Keratinocyte (primary cell): ENCODE results near the gene ID2. TPM values are rescaled to one million over a fixed set of nuclear protein-coding genes. Genes with fewer than 3 reads are reported as not detected.

ENCODE experiments used
- DNase-seq: peaks from one replicate; pipeline ENCODE4 v3.0.0-alpha.2; 2011; ENCODE audit warnings: low read depth, missing footprints, low spot score
- FAIRE-seq: peaks from 2 replicates; lab custom pipeline; 2011; peaks lifted over from hg19 to GRCh38; lab: Jason Lieb, UNC
- H2AFZ ChIP-seq: 2 replicates; pipeline ENCODE4 v1.6.0; 2012; ENCODE audit warnings: low read length, control low read depth, inconsistent platforms; ENCODE audit not compliant: control insufficient read depth
- H3K27ac ChIP-seq: 2 replicates; pipeline ENCODE4 v1.5.1; 2011; ENCODE audit warnings: low read length; ENCODE audit not compliant: control insufficient read depth, insufficient read depth
- H3K27me3 ChIP-seq: 3 replicates; pipeline ENCODE4 v1.6.0; 2011; ENCODE audit warnings: low read length; ENCODE audit not compliant: control insufficient read depth, insufficient read depth; ENCODE audit errors: extremely low read depth
- H3K36me3 ChIP-seq, 2 experiments: 2 replicates in 1 of 2; 3 replicates in 1 of 2; pipeline ENCODE4 v1.5.1; 2011; ENCODE audit warnings: low read length in 2 of 2, mild to moderate bottlenecking in 1 of 2; ENCODE audit not compliant: control insufficient read depth in 2 of 2, insufficient read depth in 2 of 2; ENCODE audit errors: extremely low read depth in 1 of 2
- H3K4me1 ChIP-seq: 3 replicates; pipeline ENCODE4 v1.5.1; 2011; ENCODE audit warnings: low read length; ENCODE audit not compliant: control insufficient read depth, insufficient read depth; ENCODE audit errors: extremely low read depth
- H3K4me2 ChIP-seq: 3 replicates; pipeline ENCODE4 v1.6.0; 2011; ENCODE audit warnings: low read depth, low read length; ENCODE audit not compliant: control insufficient read depth, insufficient read depth; ENCODE audit errors: extremely low read depth
- H3K4me3 ChIP-seq, 3 experiments: fragments of 200-600 bp in 1 of 3; sonication (generic) in 1 of 3; 2 replicates in 2 of 3; 3 replicates in 1 of 3; pipeline ENCODE4 v1.5.1; 2011 to 2016; ENCODE audit warnings: low read length in 3 of 3, mild to moderate bottlenecking in 3 of 3, control low read depth in 2 of 3, inconsistent platforms in 1 of 3, low read depth in 1 of 3, mixed read lengths in 1 of 3, mixed run types in 1 of 3, moderate library complexity in 1 of 3; ENCODE audit not compliant: control insufficient read depth in 2 of 3, insufficient read depth in 2 of 3; ENCODE audit errors: extremely low read depth in 1 of 3
- H3K79me2 ChIP-seq: 2 replicates; pipeline ENCODE4 v1.6.0; 2012; ENCODE audit warnings: low read length; ENCODE audit not compliant: control insufficient read depth, insufficient read depth
- H3K9ac ChIP-seq: 3 replicates; pipeline ENCODE4 v1.6.0; 2011; ENCODE audit warnings: low read length; ENCODE audit not compliant: control insufficient read depth, insufficient read depth; ENCODE audit errors: extremely low read depth
- H3K9me1 ChIP-seq: 3 replicates; pipeline ENCODE4 v1.6.0; 2011; ENCODE audit warnings: low read length; ENCODE audit not compliant: control insufficient read depth, insufficient read depth; ENCODE audit errors: extremely low read depth
- H3K9me3 ChIP-seq: 2 replicates; pipeline ENCODE4 v1.5.1; 2012; ENCODE audit warnings: low read depth, low read length; ENCODE audit not compliant: control insufficient read depth
- H4K20me1 ChIP-seq: 3 replicates; pipeline ENCODE4 v1.6.0; 2011; ENCODE audit warnings: low read length; ENCODE audit not compliant: control insufficient read depth, insufficient read depth; ENCODE audit errors: extremely low read depth
- CTCF ChIP-seq, 3 experiments: IDR thresholded peaks in 1 of 3; conservative IDR thresholded peaks in 1 of 3; optimal IDR thresholded peaks in 1 of 3; 2 replicates in 2 of 3; 3 replicates in 1 of 3; pipeline versions ENCODE3 to v1.5.1; 2011; ENCODE audit warnings: low read length in 3 of 3, mild to moderate bottlenecking in 3 of 3, moderate library complexity in 2 of 3, control low read depth in 1 of 3, inconsistent platforms in 1 of 3; ENCODE audit not compliant: insufficient read depth in 2 of 3; ENCODE audit errors: extremely low read depth in 1 of 3
- EZH2 ChIP-seq: IDR thresholded peaks from one replicate; pipeline ENCODE4 v1.6.1; 2012; ENCODE audit warnings: inconsistent platforms, mild to moderate bottlenecking, low read length, moderate library complexity
- dilution Hi-C: fragments of 300-500 bp; cut with MboI; formaldehyde crosslinking; loops from one replicate; pipeline ENCODE4 v1.7.0; 2020; ENCODE audit warnings: low sequenced_read_pairs; ENCODE audit not compliant: extremely low pct_ligation_motif_present
- polyA plus RNA-seq, 5 experiments: library from polyadenylated mRNA; depleted of rRNA in 3 of 5; stranded (reverse) in 3 of 5; stranded (forward) in 1 of 5; unstranded in 1 of 5; fragments of >200 nt; gene quantifications; 1 replicate in 1 of 5; 2 replicates in 3 of 5; 3 replicates in 1 of 5; pipeline versions ENCODE4 v1.2.1 to v1.2.3, GENCODE V29; 2011 to 2012; ENCODE audit warnings: missing spikeins in 2 of 5, low read depth in 1 of 5, low replicate concordance in 1 of 5

Gene ID2
- polyA plus RNA-seq, 1 donor (not counting 4 experiments of a cell fraction or from before 2014, with no cell fraction given) = 6.3 TPM

- Histone ChIP-seq H4K20me1 (no peaks in the 10 kb centered on the region), H3K9me1 (no peaks in the 10 kb centered on the region), H3K27me3 (no peaks in the 10 kb centered on the region), H3K4me3 (no peak overlapping the region), H3K4me2 (no peak overlapping the region), H3K79me2 (no peaks in the 10 kb centered on the region), H3K27ac (no peak overlapping the region), H3K36me3 (no peaks in the 10 kb centered on the region), H3K9ac (no peak overlapping the region), H2AFZ (no peak overlapping the region), H3K4me1 (no peaks in the 10 kb centered on the region), H3K9me3 (no peaks in the 10 kb centered on the region)
- DNase-seq = no peak
- FAIRE-seq = no peak
- no peak for TF ChIP-seq CTCF (optimal IDR thresholded peaks at IDR 0.05 in 1 of 3, IDR thresholded peaks at IDR 0.05 in 1 of 3, conservative IDR thresholded peaks at IDR 0.05 in 1 of 3; ENCODE audit: extremely low read depth in 1 of 3, insufficient read depth in 2 of 3, low read length in 3 of 3)
- no peak for TF ChIP-seq EZH2
- dilution Hi-C loops = no loop called here
These were observed 17.9 kb upstream of the ID2 start for GRCh38 chr2:8663997-8664396.

GRCh38 chr2:8666581-8666980 is 15.3 kb upstream of the ID2 start:
- no peaks in the 10 kb centered on the region for H3K9me1 ChIP-seq
- H3K36me3 ChIP-seq = no peaks in the 10 kb centered on the region
- no peak overlapping the region for H3K9ac ChIP-seq
- no peaks in the 10 kb centered on the region for H4K20me1 ChIP-seq
- H3K27me3 ChIP-seq = peaks cover 2% of the 10 kb centered on the region
- H2AFZ ChIP-seq = no peak overlapping the region
- no peak overlapping the region for H3K4me3 ChIP-seq
- H3K4me1 ChIP-seq = no peaks in the 10 kb centered on the region
- TF ChIP-seq EZH2 (no peak), CTCF (optimal IDR thresholded peaks at IDR 0.05 in 1 of 3, IDR thresholded peaks at IDR 0.05 in 1 of 3, conservative IDR thresholded peaks at IDR 0.05 in 1 of 3; ENCODE audit: extremely low read depth in 1 of 3, insufficient read depth in 2 of 3, low read length in 3 of 3) (no peak)
- no peaks in the 10 kb centered on the region for H3K79me2 ChIP-seq
- no peak overlapping the region for H3K4me2 ChIP-seq
- FAIRE-seq = no peak
- dilution Hi-C loops = no loop called here
- H3K27ac ChIP-seq = no peak overlapping the region
- DNase-seq = no peak
- H3K9me3 ChIP-seq = no peaks in the 10 kb centered on the region
